LNCAP (cell line): ENCODE data around the gene TMEM270.

ENCODE experiments used
- TF ChIP-seq, protein P1 (sequence below): fragments of 450-650 bp; IDR thresholded peaks from 2 replicates; pipeline ENCODE4 v1.5.1; 2017; ENCODE audit warnings: mild to moderate bottlenecking

The TMEM270 gene

DNA sequence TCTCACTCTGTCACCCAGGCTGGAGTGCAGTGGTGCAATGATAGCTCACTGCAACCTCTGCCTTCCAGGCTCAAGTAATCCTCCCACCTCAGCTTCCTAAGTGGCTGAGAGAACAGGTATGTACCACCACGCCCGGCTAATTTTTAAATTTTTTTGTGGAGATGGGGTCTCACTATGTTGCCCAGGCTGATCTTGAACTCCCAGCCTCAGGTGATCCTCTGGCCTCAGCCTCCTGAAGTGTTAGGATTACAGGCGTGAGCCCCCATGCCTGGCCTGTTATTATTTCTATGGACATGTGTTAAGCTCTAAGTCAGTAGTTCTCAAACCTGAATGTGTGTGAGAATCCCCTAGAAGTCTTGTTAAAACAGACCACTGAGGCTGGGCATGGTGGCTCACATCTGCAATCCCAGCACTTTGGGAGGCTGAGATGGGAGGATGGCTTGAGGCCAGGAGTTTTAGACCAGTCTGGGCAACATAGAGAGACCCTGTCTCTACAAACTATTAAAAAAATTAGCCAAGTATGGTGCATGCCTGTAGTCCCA is 24.5 kb downstream of the TMEM270 start:
- TF ChIP-seq, protein P1, sequence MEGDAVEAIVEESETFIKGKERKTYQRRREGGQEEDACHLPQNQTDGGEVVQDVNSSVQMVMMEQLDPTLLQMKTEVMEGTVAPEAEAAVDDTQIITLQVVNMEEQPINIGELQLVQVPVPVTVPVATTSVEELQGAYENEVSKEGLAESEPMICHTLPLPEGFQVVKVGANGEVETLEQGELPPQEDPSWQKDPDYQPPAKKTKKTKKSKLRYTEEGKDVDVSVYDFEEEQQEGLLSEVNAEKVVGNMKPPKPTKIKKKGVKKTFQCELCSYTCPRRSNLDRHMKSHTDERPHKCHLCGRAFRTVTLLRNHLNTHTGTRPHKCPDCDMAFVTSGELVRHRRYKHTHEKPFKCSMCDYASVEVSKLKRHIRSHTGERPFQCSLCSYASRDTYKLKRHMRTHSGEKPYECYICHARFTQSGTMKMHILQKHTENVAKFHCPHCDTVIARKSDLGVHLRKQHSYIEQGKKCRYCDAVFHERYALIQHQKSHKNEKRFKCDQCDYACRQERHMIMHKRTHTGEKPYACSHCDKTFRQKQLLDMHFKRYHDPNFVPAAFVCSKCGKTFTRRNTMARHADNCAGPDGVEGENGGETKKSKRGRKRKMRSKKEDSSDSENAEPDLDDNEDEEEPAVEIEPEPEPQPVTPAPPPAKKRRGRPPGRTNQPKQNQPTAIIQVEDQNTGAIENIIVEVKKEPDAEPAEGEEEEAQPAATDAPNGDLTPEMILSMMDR, result no peak

DNA sequence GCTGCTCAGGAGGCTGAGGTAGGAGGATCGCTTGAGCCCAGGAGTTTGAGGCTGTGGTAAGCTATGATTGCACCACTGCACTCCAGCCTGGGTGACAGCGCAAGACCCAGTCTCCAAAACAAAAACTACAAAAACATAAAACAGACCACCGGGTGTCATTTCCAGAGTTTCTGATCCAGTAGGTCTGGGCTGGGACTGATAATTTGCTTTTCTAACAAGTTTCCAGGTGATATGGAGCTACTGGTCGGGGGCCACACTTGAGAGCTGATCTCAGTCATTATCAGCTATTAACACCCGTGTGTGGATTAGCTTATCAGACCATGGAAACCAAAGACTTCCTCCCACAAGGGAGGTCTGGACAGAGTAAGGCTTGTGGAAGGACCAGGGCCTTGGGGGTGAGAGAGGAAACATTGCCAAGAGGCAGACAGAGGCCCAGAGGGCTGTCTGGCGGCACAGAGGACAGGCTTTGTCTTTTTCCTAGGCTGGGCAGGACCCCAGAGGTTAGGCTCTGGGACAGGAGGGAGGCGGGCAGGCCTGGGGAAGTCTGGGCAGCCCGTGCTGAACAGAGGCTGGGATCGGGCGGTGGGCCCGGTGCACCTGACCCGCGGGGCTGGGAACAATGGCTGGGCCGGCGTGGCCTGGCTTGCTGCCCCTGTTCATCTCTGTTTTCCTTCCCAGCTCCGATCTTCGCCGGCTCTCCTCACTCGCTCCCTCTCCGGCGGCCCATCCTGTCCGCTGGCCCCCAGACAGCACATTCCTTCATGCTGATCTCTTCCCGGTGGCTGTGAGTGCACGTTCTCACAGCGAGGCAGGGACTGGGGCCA is 25.2 kb downstream of the TMEM270 start:
- TF ChIP-seq, protein P1, result no peak

DNA sequence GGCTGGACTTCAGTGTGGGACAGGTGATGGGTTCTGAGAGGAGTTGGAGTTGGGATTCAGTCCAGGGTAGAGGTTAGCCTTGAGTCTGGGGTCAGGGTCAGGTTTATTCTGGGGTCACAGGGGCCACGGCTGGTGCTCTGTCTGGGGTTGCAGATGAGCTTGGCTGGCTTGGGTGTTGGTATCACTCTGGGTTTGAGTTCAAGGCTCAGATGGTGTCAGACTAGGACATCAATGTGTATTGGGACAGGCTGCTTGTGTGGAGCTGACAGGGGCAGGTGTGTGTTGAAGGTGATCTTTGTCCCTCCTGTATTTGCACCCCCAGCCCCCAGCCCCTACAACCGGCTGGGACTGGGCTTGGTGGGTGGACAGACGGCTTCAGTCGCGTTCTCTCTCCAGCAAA is 26.8 kb downstream of the TMEM270 start:
- TF ChIP-seq, protein P1, result no peak

DNA sequence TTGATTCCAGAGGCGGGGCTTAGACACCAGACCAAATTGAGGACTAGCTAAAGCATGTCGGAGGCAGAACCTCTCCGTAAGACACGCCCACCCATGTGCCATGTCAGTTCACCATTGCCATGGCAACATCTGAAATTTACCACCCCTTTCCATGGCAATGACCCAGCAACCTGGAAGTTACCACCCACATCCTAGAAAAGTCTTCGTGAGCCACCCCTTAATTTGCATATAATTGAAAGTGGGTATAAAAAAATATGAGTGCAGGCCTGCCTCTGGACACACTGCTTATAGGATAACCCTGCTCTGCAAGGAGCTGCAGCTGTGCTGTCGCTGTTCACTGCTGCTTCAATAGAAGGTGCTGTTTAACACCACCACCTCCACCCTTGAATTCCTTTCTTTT is 28.0 kb downstream of the TMEM270 start:
- TF ChIP-seq, protein P1, result no peak

DNA sequence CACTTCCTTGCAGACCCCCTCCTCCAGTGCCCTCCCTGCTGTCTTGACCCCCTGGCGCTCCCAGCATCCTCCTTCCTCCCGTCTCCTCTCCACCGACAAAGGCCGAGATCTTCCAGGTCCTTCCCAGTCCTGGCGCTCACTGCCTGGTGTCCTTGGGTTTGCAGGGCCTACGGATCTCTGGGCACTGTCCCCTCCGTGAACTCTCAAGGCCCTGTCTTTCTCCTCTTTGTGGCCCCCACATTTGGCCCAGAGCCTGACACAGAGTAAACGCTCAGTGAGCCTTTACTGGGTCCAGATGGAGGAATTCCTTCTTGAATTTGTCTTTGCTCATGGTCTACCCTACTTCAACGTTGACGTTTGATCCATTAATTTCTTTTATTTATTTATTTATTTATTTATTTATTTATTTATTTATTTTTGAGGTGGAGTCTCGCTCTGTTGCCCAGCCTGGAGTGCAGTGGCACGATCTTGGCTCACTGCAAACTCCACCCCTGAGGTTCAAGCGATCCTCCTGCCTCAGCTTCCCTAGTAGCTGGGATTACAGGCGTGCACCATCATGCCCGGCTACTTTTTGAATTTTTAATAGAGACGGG is 29.7 kb downstream of the TMEM270 start:
- TF ChIP-seq, protein P1, result no peak

DNA sequence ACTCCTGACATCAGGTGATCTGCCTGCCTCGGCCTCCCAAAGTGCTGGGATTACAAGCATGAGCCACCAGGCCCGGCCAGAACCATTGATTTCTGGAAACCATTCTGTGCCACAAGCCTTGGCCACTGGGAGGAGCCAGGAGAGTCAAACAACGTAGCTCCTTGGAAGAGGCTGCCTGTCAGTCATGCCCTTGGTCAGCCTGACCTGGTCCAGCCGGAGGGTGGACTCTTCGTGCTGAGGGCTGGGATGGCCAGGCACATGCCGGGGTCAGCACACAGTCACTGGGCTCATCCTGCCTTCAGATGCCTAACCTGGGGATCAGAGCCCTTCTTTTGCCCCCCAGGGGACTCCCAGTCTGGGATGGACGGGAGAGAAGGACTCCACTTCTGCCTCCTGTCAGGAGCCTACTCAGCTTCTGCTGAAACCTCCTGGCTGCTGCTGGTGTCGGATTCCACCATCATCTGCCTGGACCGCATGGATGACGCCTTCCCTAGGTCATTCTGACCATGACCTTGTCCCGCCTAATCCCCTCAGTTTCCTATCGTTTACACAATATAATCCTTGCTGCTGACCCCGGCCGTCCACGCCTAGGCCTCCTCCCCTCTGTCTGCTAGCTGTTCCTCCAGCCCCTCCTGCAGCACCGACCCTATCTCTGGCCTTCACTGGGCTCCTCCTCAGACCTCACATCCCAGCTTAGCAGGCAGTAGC is 30.4 kb downstream of the TMEM270 start:
- TF ChIP-seq, protein P1, result no peak
